HEK293 (cell line): ENCODE measurements around the gene TECPR2.
A peak's percentile ranks its signal among the peaks of the same experiment; 100 is the strongest.

Experiments
- HOXA7 ChIP-seq: sonication (generic); formaldehyde crosslinking; IDR thresholded peaks from 2 replicates; pipeline ENCODE4 v1.8.1; 2022; ENCODE audit warnings: missing genetic modification reagents, borderline replicate concordance
- HOXC10 ChIP-seq: sonication (generic); formaldehyde crosslinking; IDR thresholded peaks from 2 replicates; pipeline ENCODE4 v1.8.1; 2023; ENCODE audit warnings: mild to moderate bottlenecking, missing genetic modification reagents
- KLF16 ChIP-seq: fragments of 450-650 bp; formaldehyde crosslinking; IDR thresholded peaks from 2 replicates; pipeline ENCODE4 v1.5.1; 2017; ENCODE audit warnings: missing biosample characterization, missing genetic modification characterization
- KLF7 ChIP-seq: fragments of 450-650 bp; formaldehyde crosslinking; IDR thresholded peaks from 2 replicates; pipeline ENCODE4 v1.5.1; 2016; ENCODE audit warnings: missing biosample characterization, missing genetic modification characterization, borderline replicate concordance
- SALL2 ChIP-seq: fragments of 450-650 bp; formaldehyde crosslinking; IDR thresholded peaks from 2 replicates; pipeline ENCODE4 v1.5.0; 2017; ENCODE audit warnings: missing biosample characterization, mild to moderate bottlenecking, missing genetic modification characterization, borderline replicate concordance
- SCRT2 ChIP-seq: fragments of 450-650 bp; formaldehyde crosslinking; IDR thresholded peaks from 2 replicates; pipeline ENCODE4 v1.5.1; 2016; ENCODE audit warnings: missing biosample characterization, missing genetic modification characterization
- YY2 ChIP-seq: fragments of 450-650 bp; formaldehyde crosslinking; IDR thresholded peaks from 2 replicates; pipeline ENCODE4 v1.5.1; 2016; ENCODE audit warnings: missing biosample characterization, missing genetic modification characterization
- ZBTB20 ChIP-seq: fragments of 450-650 bp; formaldehyde crosslinking; IDR thresholded peaks from 2 replicates; pipeline ENCODE4 v1.5.1; 2016; ENCODE audit warnings: missing biosample characterization, missing genetic modification characterization
- ZFP3 ChIP-seq: fragments of 450-650 bp; formaldehyde crosslinking; IDR thresholded peaks from 2 replicates; pipeline ENCODE4 v1.5.1; 2016; ENCODE audit warnings: low read depth, missing biosample characterization, missing genetic modification characterization
- ZNF112 ChIP-seq: fragments of 450-650 bp; formaldehyde crosslinking; IDR thresholded peaks from 2 replicates; pipeline ENCODE4 v1.5.0; 2017; ENCODE audit warnings: missing biosample characterization, missing genetic modification characterization
- ZNF121 ChIP-seq: fragments of 450-650 bp; formaldehyde crosslinking; IDR thresholded peaks from 2 replicates; pipeline ENCODE4 v1.5.1; 2016; ENCODE audit warnings: missing biosample characterization, missing genetic modification characterization
- ZNF132 ChIP-seq: fragments of 450-650 bp; formaldehyde crosslinking; IDR thresholded peaks from 2 replicates; pipeline ENCODE4 v1.5.1; 2017; ENCODE audit warnings: missing biosample characterization, missing genetic modification characterization, borderline replicate concordance
- ZNF140 ChIP-seq: fragments of 450-650 bp; formaldehyde crosslinking; IDR thresholded peaks from 2 replicates; pipeline ENCODE4 v1.5.1; 2016; ENCODE audit warnings: missing biosample characterization, missing genetic modification characterization
- ZNF239 ChIP-seq: fragments of 450-650 bp; formaldehyde crosslinking; IDR thresholded peaks from 2 replicates; pipeline ENCODE4 v1.5.1; 2016; ENCODE audit warnings: missing biosample characterization, missing genetic modification characterization
- ZNF510 ChIP-seq: fragments of 450-650 bp; formaldehyde crosslinking; IDR thresholded peaks from 2 replicates; pipeline ENCODE4 v1.5.1; 2018; ENCODE audit warnings: mild to moderate bottlenecking, missing genetic modification characterization, missing biosample characterization; ENCODE audit not compliant: insufficient replicate concordance
- ZNF529 ChIP-seq: fragments of 450-650 bp; formaldehyde crosslinking; IDR thresholded peaks from 2 replicates; pipeline ENCODE4 v1.5.1; 2017; ENCODE audit warnings: missing genetic modification characterization, missing biosample characterization; ENCODE audit not compliant: insufficient replicate concordance
- ZNF530 ChIP-seq: fragments of 450-650 bp; formaldehyde crosslinking; IDR thresholded peaks from 2 replicates; pipeline ENCODE4 v1.5.1; 2016; ENCODE audit warnings: low read depth, missing biosample characterization, missing genetic modification characterization
- ZNF555 ChIP-seq: fragments of 450-650 bp; formaldehyde crosslinking; conservative IDR thresholded peaks from 2 replicates; pipeline ENCODE4 v1.5.1; 2017; ENCODE audit warnings: missing biosample characterization, mild to moderate bottlenecking, missing genetic modification characterization, inconsistent platforms
- ZNF621 ChIP-seq: fragments of 450-650 bp; formaldehyde crosslinking; IDR thresholded peaks from 2 replicates; pipeline ENCODE4 v1.5.1; 2017; ENCODE audit warnings: missing biosample characterization, missing genetic modification characterization
- ZNF623 ChIP-seq: fragments of 450-650 bp; formaldehyde crosslinking; IDR thresholded peaks from 2 replicates; pipeline ENCODE4 v1.5.1; 2016; ENCODE audit warnings: missing biosample characterization, missing genetic modification characterization
- ZNF747 ChIP-seq: fragments of 450-650 bp; formaldehyde crosslinking; IDR thresholded peaks from 2 replicates; pipeline ENCODE4 v1.5.1; 2016; ENCODE audit warnings: missing biosample characterization, missing genetic modification characterization
- ZNF776 ChIP-seq: fragments of 450-650 bp; formaldehyde crosslinking; IDR thresholded peaks from 2 replicates; pipeline ENCODE4 v1.5.0; 2017; ENCODE audit warnings: missing biosample characterization, missing genetic modification characterization, borderline replicate concordance
- ZNF791 ChIP-seq: fragments of 450-650 bp; formaldehyde crosslinking; IDR thresholded peaks from 2 replicates; pipeline ENCODE4 v1.5.1; 2016; ENCODE audit warnings: missing biosample characterization, missing genetic modification characterization
- ZNF830 ChIP-seq: fragments of 450-650 bp; IDR thresholded peaks from 2 replicates; pipeline ENCODE4 v1.5.0; 2018; ENCODE audit warnings: missing biosample characterization, missing genetic modification characterization, low read depth, mild to moderate bottlenecking, moderate library complexity
- ZNF843 ChIP-seq: fragments of 450-650 bp; formaldehyde crosslinking; IDR thresholded peaks from 2 replicates; pipeline ENCODE4 v1.5.1; 2016; ENCODE audit warnings: missing biosample characterization, missing genetic modification characterization
- TF ChIP-seq, protein P1 (sequence below): fragments of 450-650 bp; formaldehyde crosslinking; IDR thresholded peaks from 2 replicates; pipeline ENCODE4 v1.5.1; 2016; ENCODE audit warnings: missing biosample characterization, missing genetic modification characterization, borderline replicate concordance
- TF ChIP-seq, protein P2 (sequence below): fragments of 450-650 bp; formaldehyde crosslinking; IDR thresholded peaks from 2 replicates; pipeline ENCODE4 v1.5.1; 2017; ENCODE audit warnings: missing biosample characterization, missing genetic modification characterization
- TF ChIP-seq, protein P3 (sequence below): fragments of 450-650 bp; formaldehyde crosslinking; IDR thresholded peaks from 2 replicates; pipeline ENCODE4 v1.5.1; 2016; ENCODE audit warnings: missing biosample characterization, missing genetic modification characterization
- TF ChIP-seq, protein P4 (sequence below): fragments of 450-650 bp; IDR thresholded peaks from 2 replicates; pipeline ENCODE4 v1.5.1; 2018; ENCODE audit warnings: missing biosample characterization, mild to moderate bottlenecking, missing genetic modification characterization
- TF ChIP-seq, protein P5 (sequence below): fragments of 450-650 bp; formaldehyde crosslinking; IDR thresholded peaks from 2 replicates; pipeline ENCODE4 v1.5.1; 2016; ENCODE audit warnings: missing biosample characterization, missing genetic modification characterization

The TECPR2 gene

DNA sequence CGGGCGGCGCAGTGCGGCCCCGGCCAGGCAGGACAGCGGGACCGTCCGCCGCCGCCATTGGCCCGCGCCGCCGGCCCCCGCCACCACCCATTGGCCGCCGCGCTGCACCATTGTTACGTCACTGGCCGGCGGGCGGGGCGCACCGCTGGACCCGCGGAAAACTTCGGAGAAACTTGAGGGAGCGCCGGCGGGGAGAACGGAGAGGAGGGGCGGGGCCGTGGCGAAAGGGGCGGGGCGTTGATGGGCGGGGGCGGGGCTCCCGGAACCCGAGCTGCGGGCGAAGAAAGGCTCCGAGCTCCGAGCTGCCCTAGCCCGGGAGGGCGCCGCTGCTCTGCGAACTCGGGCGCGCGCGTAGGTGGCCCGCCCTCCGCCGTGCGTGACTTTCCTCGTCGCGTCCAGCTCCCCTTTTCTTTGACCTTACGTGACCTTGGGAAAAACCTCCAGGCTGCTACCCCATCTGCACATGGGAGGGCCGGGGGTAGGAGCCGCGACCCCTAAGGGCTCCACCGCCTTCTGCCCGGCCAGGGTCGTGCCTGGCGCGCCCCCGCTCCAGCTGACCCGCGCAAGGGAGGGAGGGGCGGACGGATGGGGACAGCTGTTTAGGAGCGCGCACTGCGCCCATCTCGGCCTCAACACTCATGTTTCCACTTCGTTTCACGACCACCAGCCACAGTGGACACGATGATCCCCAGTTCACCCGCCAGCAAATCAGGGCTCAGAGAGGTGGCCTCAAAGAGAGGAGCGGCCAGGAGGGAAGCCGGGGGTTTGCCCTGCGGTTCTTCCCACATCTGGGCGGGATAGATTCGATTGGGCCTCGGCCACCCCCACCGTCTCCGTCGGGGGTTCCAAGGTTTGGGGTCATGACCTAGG is 147.2 kb downstream of the TECPR2 start, which contains the start of gene ANKRD9 (continued):
- no peak for TF ChIP-seq ZNF843
- TF ChIP-seq, protein P1, sequence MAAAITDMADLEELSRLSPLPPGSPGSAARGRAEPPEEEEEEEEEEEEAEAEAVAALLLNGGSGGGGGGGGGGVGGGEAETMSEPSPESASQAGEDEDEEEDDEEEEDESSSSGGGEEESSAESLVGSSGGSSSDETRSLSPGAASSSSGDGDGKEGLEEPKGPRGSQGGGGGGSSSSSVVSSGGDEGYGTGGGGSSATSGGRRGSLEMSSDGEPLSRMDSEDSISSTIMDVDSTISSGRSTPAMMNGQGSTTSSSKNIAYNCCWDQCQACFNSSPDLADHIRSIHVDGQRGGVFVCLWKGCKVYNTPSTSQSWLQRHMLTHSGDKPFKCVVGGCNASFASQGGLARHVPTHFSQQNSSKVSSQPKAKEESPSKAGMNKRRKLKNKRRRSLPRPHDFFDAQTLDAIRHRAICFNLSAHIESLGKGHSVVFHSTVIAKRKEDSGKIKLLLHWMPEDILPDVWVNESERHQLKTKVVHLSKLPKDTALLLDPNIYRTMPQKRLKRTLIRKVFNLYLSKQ = no peak
- TF ChIP-seq, protein P2, sequence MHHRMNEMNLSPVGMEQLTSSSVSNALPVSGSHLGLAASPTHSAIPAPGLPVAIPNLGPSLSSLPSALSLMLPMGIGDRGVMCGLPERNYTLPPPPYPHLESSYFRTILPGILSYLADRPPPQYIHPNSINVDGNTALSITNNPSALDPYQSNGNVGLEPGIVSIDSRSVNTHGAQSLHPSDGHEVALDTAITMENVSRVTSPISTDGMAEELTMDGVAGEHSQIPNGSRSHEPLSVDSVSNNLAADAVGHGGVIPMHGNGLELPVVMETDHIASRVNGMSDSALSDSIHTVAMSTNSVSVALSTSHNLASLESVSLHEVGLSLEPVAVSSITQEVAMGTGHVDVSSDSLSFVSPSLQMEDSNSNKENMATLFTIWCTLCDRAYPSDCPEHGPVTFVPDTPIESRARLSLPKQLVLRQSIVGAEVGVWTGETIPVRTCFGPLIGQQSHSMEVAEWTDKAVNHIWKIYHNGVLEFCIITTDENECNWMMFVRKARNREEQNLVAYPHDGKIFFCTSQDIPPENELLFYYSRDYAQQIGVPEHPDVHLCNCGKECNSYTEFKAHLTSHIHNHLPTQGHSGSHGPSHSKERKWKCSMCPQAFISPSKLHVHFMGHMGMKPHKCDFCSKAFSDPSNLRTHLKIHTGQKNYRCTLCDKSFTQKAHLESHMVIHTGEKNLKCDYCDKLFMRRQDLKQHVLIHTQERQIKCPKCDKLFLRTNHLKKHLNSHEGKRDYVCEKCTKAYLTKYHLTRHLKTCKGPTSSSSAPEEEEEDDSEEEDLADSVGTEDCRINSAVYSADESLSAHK (tag by site-specific recombination) = 0 out of 2 replicates have a peak, but pooled peaks have one; percentile 7
- no peak for TF ChIP-seq YY2
- no peak for TF ChIP-seq ZNF776 (tag by site-specific recombination)
- TF ChIP-seq HOXC10 (CRISPR knock-in tag) = no peak
- TF ChIP-seq ZNF621 (tag by site-specific recombination) = no peak
- no peak; the same call in 1 of the 2 replicates for TF ChIP-seq ZNF121 (tag by site-specific recombination)
- TF ChIP-seq KLF16 (tag by site-specific recombination) = peak; percentile 57; the same call in 1 of the 2 replicates
- TF ChIP-seq ZNF510 (tag by site-specific recombination) = no peak
- no peak for TF ChIP-seq ZNF529 (tag by site-specific recombination)
- no peak for TF ChIP-seq SCRT2 (tag by site-specific recombination)
- TF ChIP-seq ZNF239 (tag by site-specific recombination) = no peak
- TF ChIP-seq, protein P3, sequence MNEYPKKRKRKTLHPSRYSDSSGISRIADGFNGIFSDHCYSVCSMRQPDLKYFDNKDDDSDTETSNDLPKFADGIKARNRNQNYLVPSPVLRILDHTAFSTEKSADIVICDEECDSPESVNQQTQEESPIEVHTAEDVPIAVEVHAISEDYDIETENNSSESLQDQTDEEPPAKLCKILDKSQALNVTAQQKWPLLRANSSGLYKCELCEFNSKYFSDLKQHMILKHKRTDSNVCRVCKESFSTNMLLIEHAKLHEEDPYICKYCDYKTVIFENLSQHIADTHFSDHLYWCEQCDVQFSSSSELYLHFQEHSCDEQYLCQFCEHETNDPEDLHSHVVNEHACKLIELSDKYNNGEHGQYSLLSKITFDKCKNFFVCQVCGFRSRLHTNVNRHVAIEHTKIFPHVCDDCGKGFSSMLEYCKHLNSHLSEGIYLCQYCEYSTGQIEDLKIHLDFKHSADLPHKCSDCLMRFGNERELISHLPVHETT (tag by site-specific recombination) = no peak
- TF ChIP-seq KLF7 (tag by site-specific recombination) = no peak
- no peak for TF ChIP-seq ZFP3
- no peak for TF ChIP-seq HOXA7
- TF ChIP-seq ZNF791 (tag by site-specific recombination) = no peak
- no peak for TF ChIP-seq ZNF623
- no peak for TF ChIP-seq ZNF132 (tag by site-specific recombination)
- no peak for TF ChIP-seq ZNF830
- TF ChIP-seq, protein P4, sequence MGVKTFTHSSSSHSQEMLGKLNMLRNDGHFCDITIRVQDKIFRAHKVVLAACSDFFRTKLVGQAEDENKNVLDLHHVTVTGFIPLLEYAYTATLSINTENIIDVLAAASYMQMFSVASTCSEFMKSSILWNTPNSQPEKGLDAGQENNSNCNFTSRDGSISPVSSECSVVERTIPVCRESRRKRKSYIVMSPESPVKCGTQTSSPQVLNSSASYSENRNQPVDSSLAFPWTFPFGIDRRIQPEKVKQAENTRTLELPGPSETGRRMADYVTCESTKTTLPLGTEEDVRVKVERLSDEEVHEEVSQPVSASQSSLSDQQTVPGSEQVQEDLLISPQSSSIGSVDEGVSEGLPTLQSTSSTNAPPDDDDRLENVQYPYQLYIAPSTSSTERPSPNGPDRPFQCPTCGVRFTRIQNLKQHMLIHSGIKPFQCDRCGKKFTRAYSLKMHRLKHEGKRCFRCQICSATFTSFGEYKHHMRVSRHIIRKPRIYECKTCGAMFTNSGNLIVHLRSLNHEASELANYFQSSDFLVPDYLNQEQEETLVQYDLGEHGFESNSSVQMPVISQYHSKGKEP = no peak
- no peak for TF ChIP-seq ZNF555 (tag by site-specific recombination)
- TF ChIP-seq SALL2 (tag by site-specific recombination) = no peak
- TF ChIP-seq ZBTB20 (tag by site-specific recombination) = peak; percentile 25; the same call in 1 of the 2 replicates
- TF ChIP-seq, protein P5, sequence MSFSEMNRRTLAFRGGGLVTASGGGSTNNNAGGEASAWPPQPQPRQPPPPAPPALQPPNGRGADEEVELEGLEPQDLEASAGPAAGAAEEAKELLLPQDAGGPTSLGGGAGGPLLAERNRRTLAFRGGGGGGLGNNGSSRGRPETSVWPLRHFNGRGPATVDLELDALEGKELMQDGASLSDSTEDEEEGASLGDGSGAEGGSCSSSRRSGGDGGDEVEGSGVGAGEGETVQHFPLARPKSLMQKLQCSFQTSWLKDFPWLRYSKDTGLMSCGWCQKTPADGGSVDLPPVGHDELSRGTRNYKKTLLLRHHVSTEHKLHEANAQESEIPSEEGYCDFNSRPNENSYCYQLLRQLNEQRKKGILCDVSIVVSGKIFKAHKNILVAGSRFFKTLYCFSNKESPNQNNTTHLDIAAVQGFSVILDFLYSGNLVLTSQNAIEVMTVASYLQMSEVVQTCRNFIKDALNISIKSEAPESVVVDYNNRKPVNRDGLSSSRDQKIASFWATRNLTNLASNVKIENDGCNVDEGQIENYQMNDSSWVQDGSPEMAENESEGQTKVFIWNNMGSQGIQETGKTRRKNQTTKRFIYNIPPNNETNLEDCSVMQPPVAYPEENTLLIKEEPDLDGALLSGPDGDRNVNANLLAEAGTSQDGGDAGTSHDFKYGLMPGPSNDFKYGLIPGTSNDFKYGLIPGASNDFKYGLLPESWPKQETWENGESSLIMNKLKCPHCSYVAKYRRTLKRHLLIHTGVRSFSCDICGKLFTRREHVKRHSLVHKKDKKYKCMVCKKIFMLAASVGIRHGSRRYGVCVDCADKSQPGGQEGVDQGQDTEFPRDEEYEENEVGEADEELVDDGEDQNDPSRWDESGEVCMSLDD (tag by site-specific recombination) = peak; percentile 76
- TF ChIP-seq ZNF530 (tag by site-specific recombination) = no peak
- TF ChIP-seq ZNF112 (tag by site-specific recombination) = no peak
- no peak for TF ChIP-seq ZNF747 (tag by site-specific recombination)
- no peak for TF ChIP-seq ZNF140
